22Rv1 (cell line): ENCODE data around the gene PRUNE2.

Experiments used
- CTCF ChIP-seq: fragments of 450-650 bp; IDR thresholded peaks from 2 replicates; pipeline ENCODE4 v1.5.1; 2017; ENCODE audit warnings: mild to moderate bottlenecking
- ZFX ChIP-seq: fragments of 450-650 bp; IDR thresholded peaks from 2 replicates; pipeline ENCODE4 v1.6.1; 2017; ENCODE audit warnings: antibody characterized with exemption, borderline replicate concordance

GRCh38 chr9:76913467-76913866 is 7.6 kb upstream of the PRUNE2 start:
- TF ChIP-seq CTCF: no peak
- TF ChIP-seq ZFX: no peak
